Mononuclear cell (primary cell): ENCODE measurements around the gene TPSD1. TPM values are rescaled to one million over a fixed set of nuclear protein-coding genes. Genes with fewer than 3 reads are reported as not detected.
"Not testable (repeated sequence)": the region's sequence is repeated elsewhere in the genome, so short reads cannot be mapped to it uniquely, and the experiment has no call there.

ENCODE experiments used
- H3K27me3 ChIP-seq: 2 replicates; pipeline ENCODE4 v1.6.0; 2011; ENCODE audit warnings: low read length, control low read depth; ENCODE audit not compliant: insufficient read depth
- H3K4me1 ChIP-seq: 2 replicates; pipeline ENCODE4 v1.5.1; 2011; ENCODE audit warnings: mild to moderate bottlenecking, low read length, control low read depth; ENCODE audit not compliant: insufficient read depth
- H3K4me3 ChIP-seq: 2 replicates; pipeline ENCODE4 v1.5.1; 2011; ENCODE audit warnings: mild to moderate bottlenecking, low read length, moderate library complexity
- H3K9me3 ChIP-seq: 2 replicates; pipeline ENCODE4 v1.5.1; 2011; ENCODE audit warnings: low read depth, mild to moderate bottlenecking, control low read depth, low read length
- total RNA-seq: library from RNA; depleted of rRNA; stranded (reverse); fragments of >200 nt; gene quantifications from one replicate; pipeline ENCODE4 v1.2.3, GENCODE V29; 2012

TPSD1 gene
- total RNA-seq, 1 donor: not detected

DNA sequence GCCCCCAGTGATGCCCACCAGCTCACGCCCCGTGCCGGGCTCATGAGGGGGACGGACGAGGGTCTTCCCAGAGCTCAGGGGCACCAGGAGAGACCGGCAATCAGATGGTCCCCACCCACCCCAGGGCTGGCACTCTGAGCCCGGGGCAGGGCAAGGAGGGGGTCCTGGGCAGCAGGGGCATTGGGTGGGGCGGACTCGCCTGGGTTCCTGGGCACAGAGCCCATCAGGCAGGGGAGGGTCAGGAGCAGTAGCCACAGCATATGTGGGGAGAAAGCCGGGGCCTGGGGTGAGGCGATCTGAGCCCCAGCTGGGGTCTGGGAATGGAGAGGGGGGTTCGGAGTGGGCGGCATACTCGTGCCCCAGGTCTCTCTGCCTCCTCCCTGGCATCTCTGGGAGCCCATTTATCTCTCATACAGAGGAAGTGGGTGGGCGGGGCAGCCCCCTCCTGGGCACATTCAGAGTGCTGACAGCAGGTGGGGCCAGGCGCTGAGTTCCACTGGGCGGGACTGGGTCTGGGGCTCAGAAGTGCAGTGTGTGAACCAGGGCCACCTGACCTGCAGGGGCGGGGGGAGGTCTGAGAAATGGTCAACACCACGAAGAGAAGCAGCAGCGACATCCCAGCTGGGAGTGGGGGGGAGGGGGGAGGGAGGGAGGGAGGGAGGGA lies 33.1 kb downstream of the TPSD1 start:
- H3K4me3 ChIP-seq: no peak overlapping the region
- peaks cover 9% of the 10 kb centered on the region for H3K27me3 ChIP-seq
- H3K4me1 ChIP-seq: peaks cover 4% of the 10 kb centered on the region
- no peaks in the 10 kb centered on the region for H3K9me3 ChIP-seq

DNA sequence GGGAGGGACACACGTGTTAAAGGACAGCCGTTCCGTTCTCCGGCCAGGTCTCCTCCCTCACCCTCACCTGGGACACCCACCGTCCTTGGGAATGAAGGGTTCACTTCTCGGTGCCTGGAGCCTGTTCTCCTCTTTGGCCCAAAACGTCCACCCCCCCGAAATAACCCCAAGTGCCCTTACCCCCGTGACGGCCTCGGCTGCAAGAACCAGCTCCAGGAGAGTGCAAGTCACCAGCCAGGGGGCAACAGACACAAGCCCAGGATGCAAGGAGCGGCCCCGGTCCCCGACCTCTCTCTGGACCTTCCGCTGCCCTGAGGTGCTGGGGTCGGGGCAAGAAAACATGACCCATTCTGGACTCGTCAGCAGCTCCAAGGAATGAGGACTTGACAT lies 33.6 kb downstream of the TPSD1 start:
- H3K27me3 ChIP-seq: peaks cover 9% of the 10 kb centered on the region
- no peaks in the 10 kb centered on the region for H3K9me3 ChIP-seq
- no peak overlapping the region for H3K4me3 ChIP-seq

DNA sequence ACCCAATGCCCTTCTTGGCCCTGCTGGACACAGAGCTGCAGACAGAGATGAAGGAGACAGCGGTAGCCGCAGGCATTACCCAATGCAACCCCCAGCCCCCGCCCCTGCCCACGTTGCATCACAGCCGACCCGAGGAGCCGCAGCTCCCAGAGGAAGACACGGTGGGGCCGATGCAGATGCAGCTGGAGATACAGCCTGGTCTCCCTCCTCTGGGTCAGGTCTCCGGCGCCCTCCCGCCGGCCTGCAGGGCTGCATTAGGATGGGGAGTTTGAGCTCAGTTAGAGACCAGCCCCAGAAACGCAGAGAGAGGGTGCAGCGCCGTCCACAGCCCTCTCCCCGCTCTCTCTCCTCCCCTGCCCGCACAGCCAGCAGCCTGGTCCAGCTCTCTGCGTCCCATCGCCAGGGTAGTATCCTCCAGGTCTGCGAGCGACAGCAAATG lies 34.2 kb downstream of the TPSD1 start:
- Histone ChIP-seq H3K27me3 (peaks cover 9% of the 10 kb centered on the region), H3K9me3 (no peaks in the 10 kb centered on the region), H3K4me3 (no peak overlapping the region), H3K4me1 (peaks cover 4% of the 10 kb centered on the region)

More for the DNA sequence above, 33.6 kb downstream of the TPSD1 start:
- peaks cover 4% of the 10 kb centered on the region for H3K4me1 ChIP-seq

DNA sequence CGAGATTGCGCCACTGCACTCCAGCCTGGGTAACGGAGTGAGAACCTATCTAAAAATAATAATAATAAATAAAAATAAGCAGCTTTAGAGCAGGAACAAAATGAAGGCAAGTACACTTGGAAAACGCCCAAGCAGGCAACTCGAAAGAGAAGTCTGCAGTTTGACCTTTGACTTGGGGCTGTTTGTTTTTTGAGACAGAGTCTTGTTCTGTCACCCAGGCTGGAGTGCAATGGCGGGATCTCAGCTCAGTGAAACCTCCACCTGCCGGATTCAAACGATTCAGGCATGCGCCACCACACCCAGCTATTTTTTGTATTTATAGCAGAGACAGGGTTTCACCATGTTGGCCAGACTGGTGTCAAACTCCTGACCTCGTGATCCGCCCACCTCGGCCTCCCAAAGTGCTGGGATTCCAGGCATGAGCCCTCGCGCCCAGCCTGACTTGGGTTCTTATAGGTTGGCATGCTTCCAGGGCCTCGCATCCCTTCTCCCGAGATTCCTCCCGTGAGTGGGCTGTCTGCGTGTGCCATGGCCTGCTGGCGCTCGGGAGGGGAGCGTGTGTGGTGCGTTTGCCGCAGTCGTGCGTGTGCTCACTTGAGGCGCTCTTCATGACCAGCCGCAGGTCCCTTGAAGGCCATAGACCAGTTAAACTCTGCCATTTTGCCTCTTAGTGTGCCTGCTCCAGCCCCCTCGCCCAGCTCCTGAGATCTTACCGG lies 35.1 kb downstream of the TPSD1 start:
- Histone ChIP-seq H3K4me1 (peaks cover 4% of the 10 kb centered on the region), H3K9me3 (no peaks in the 10 kb centered on the region), H3K27me3 (peaks cover 9% of the 10 kb centered on the region), H3K4me3 (no peak overlapping the region)

DNA sequence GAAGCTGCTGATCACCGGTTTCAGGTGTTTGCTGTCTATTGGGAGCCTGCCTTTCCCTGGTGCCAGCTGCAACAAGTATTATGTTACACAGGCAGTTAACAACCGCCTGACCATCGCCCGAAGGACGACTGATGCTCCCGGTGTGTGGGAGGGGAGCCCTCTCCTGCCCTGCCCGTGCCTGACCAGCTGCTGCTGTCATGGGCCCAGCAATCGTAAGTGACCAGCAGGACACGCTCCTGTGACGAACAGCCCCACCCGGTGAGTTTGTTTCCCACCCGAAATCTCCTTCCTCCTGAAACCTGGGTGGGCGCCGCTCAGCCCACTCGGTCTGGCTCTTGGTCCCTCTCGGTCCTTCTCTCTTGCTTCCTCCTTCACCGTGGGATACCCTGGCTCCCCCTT lies 35.7 kb downstream of the TPSD1 start:
- Histone ChIP-seq H3K4me3 (no peak overlapping the region), H3K27me3 (peaks cover 9% of the 10 kb centered on the region), H3K9me3 (no peaks in the 10 kb centered on the region), H3K4me1 (peaks cover 4% of the 10 kb centered on the region)

DNA sequence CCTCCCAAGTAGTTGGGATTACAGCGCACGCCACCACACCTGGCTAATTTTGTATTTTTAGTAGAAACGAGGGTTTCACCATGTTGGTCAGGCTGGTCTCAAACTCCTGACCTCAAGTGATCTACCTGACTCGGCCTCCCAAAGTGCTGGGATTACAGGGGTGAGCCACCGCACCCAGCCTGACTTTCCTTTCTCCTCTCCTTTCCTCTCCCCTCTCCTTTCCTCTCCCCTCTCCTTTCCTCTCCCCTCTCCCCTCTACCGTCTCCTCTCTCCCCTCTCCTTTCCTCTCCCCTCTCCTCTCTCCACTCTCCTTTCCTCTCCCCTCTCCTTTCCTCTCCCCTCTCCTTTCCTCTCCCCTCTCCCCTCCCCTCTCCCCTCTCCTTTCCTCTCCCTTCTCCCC lies 36.3 kb downstream of the TPSD1 start:
- not testable (repeated sequence) for H3K4me1 ChIP-seq, H3K27me3 ChIP-seq, H3K4me3 ChIP-seq, H3K9me3 ChIP-seq

DNA sequence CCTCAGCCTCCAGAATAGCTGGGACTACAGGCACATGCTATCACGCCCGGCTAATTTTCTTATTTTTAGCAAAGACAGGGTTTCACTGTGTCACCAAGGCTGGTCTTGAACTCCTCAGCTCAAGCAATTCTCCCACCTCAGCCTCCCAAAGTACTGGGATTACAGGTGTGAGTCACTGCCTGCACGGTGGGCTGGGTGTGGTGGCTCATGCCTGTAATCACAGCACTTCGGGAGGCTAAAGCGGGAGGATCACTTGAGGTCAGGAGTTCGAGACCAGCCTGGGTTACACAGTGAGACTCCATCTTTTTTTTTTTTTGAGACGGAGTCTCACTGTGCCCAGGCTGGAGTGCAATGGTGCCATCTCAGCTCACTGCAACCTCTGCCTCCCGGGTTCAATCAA lies 36.9 kb downstream of the TPSD1 start:
- H3K4me1 ChIP-seq, H3K27me3 ChIP-seq, H3K9me3 ChIP-seq: not testable (repeated sequence)

DNA sequence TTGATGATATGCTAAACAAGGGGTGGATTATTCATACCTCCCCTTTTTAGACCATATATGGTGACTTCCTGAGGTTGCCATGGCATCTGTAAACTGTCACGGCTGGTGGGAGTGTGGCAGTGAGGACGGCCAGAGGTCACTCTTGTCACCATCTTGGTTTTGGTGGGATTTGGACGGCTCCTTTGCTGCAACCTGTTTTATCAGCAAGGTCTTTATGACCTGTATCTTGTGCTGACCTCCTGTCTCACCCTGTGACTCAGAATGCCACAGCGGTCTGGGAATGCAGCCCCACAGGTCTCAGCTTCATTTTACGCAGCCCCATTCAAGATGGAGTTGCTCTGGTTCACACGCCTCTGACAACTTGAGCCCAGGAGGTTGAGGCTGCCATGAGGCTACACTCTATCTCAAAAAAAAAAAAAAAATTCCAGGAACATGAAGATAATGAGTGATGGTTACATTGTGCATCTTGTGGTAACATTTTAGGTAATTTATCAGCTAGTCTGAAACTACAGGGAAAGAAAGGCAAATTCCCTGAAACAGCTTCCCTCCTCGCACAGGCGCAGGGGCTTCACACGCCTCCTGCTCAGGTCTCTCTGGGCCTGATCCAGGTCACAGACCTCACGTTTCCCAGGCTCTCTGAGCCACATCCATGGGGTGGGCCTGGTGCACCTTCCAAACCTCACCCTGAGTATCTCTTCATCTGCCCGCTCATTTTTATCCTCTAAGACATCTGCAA lies 38.2 kb downstream of the TPSD1 start:
- Histone ChIP-seq H3K4me1 (peaks cover 4% of the 10 kb centered on the region), H3K9me3 (no peaks in the 10 kb centered on the region), H3K27me3 (peaks cover 9% of the 10 kb centered on the region), H3K4me3 (no peak overlapping the region)

More for the DNA sequence above, 36.9 kb downstream of the TPSD1 start:
- not testable (repeated sequence) for H3K4me3 ChIP-seq

DNA sequence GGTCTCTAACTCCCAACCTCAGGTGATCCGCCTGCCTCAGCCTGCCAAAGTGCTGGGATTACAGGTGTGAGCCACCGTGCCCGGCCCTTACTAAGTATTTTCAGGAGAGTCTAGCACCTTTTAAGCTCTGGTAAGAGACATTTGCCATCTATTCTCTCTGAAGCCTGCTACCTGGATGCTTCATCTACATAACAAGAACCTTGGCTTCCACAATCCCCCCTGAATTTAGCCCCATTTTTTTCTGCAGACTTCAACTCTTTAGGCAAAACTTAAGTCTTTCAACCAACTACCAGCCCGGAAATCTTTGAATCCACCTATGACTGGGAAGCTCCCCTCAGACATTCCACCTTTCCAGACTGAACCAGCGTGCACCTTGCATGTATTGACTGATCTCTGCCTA lies 39.6 kb downstream of the TPSD1 start:
- no peak overlapping the region for H3K4me3 ChIP-seq
- H3K27me3 ChIP-seq: no peaks in the 10 kb centered on the region
- no peaks in the 10 kb centered on the region for H3K9me3 ChIP-seq
- peaks cover under 1% of the 10 kb centered on the region for H3K4me1 ChIP-seq

DNA sequence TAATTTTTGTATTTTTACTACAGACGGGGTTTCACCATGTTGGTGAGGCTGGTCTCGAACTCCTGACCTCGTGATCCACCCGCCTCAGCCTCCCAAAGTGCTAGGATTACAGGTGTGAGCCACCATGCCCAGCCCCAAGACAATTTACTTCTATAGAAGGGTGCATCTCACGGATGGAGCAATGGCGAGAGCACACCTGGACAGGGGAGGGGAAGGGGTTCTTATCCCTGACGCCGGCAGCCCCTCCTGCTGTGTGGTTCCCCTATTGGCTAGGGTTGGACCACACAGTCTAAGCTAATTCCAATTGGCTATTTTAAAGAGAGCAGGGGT lies 40.8 kb downstream of the TPSD1 start:
- not testable (repeated sequence) for H3K27me3 ChIP-seq, H3K4me3 ChIP-seq, H3K9me3 ChIP-seq
- peaks cover 10% of the 10 kb centered on the region for H3K4me1 ChIP-seq

DNA sequence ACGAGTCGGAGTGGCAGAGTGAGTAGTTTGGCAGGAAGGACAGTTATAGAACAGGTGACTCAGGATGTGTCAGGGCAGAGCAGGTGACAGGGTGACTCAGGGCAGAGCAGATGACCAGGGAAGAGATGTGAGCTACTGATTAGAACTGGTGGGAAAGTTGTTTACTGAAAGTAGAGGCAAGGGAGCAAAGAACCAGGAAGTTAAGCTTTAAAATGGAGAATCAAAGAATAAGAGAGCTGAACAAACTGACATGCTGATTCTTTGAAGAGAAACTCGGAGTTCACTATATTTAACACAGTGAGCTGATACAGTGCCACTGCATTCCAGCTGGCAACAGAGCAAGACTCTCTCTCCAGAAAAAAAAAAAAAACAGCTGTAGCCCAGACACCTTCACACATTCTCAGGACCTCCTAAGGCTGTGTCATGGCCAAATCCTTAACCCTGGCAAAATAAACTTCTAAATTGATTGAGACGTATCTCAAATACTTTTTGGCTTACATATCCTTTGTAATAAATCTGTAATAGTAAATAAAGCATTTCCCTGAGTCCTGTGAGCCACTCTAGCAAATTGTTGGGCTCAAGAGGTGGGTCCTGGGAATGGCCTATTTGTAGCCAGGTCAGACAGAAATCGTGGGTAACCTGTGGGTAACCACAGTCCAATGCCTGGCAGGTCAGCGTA lies 41.3 kb downstream of the TPSD1 start:
- H3K9me3 ChIP-seq: no peaks in the 10 kb centered on the region
- no peak overlapping the region for H3K4me3 ChIP-seq
- peaks cover 10% of the 10 kb centered on the region for H3K4me1 ChIP-seq
- H3K27me3 ChIP-seq: no peaks in the 10 kb centered on the region

DNA sequence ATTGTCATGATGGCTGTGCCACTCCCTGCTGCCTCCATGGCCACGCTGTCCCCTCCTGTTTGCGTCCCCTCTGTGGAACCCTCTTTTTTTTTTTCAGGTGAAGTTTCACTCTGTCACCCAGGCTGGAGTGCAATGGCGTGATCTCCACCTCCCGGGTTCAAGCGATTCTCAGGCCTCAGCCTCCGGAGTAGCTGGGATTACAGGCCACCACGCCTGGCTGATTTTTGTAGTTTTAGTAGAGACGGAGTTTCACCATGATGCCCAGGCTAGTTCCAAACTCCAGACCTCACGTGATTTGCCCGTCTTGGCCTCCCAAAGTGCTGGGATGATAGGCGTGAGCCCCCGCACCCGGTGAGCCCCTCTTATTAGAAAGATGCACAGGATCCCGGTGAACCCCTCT lies 42.5 kb downstream of the TPSD1 start:
- H3K4me1 ChIP-seq: peaks cover 10% of the 10 kb centered on the region
- no peaks in the 10 kb centered on the region for H3K27me3 ChIP-seq

DNA sequence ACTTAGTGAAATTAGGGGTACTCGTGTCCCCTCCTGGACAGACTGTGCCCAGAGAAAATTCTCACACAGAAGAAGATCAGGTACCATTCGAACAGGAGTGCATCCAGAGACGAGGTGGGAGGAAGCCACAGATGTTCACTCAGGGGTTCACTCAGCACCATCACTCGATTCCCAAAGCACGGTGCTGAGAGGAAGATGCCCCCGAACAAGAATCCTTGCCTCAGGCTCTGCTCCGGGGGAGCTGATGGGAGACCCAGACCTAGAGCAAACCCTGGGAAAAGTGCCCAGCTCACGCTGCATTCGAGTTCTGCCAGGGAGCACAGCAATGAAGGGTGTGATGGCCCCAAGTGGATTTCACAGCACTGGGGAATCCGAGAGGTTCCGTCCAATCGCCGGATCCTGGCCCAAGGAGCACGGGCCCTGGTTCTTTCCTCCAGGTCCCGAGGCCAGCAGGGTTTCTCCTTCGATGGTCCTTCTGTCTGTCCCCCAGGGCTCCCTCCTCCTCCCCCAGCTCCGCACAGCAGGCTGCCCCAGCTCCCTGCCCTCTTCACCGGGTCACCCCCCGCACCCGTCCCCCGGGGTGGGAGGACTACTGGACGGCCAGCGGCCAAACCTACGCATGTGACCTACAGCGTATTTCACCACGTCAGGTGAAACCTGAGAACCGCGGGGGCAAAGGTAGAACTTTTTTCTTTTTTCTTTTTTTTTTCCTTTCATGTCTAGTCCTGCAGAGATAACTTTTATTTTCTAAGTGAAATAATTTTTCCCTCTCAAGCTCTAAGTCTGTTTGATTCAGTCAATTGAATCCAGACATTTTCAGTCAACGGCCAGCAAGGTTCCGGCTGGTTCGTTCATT lies 43.4 kb downstream of the TPSD1 start:
- Histone ChIP-seq H3K27me3 (no peaks in the 10 kb centered on the region), H3K4me1 (peaks cover 17% of the 10 kb centered on the region), H3K9me3 (no peaks in the 10 kb centered on the region)

More for the DNA sequence above, 42.5 kb downstream of the TPSD1 start:
- Histone ChIP-seq H3K4me3 (no peak overlapping the region), H3K9me3 (no peaks in the 10 kb centered on the region)

DNA sequence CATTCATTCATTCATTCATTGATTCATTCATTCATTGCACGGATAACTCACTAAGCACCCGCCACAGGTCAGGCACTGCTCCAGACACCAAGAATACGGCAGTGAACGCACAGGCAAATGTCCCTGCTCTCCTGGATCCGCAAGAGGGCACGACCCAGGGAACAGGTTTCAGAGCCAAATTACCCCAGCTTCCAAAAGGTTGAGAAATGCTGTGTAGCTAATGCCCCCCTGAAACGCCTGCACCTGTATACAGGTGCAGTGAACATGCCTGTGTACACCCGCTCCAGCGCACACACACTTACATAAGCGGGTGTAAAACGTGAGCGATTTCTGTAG lies 44.0 kb downstream of the TPSD1 start:
- H3K27me3 ChIP-seq: no peaks in the 10 kb centered on the region
- H3K4me1 ChIP-seq: peaks cover 23% of the 10 kb centered on the region
- no peaks in the 10 kb centered on the region for H3K9me3 ChIP-seq
- no peak overlapping the region for H3K4me3 ChIP-seq

More for the DNA sequence above, 43.4 kb downstream of the TPSD1 start:
- no peak overlapping the region for H3K4me3 ChIP-seq
